Measurements from ENCODE around the gene UTS2R.
A peak's percentile ranks its signal among the peaks of the same experiment; 100 is the strongest.
"Not testable (repeated sequence)": the region's sequence is repeated elsewhere in the genome, so short reads cannot be mapped to it uniquely, and the experiment has no call there.

Gene UTS2R

GRCh38 chr17:82354804-82355308 is 16.7 kb upstream of the UTS2R start:
- DNase-seq (ENCODE audit: low read depth in 3 of 3): no peak

GRCh38 chr17:82355770-82356427 is 15.7 kb upstream of the UTS2R start:
- DNase-seq (ENCODE audit: low read depth in 3 of 3): no peak

GRCh38 chr17:82356845-82357355 is 14.7 kb upstream of the UTS2R start:
- no peak for DNase-seq (ENCODE audit: low read depth in 3 of 3)

- no peak for DNase-seq (ENCODE audit: low read depth in 3 of 3)
Measured at GRCh38 chr17:82357394-82357793, 14.2 kb upstream of the UTS2R start.

GRCh38 chr17:82358465-82359350 is 12.9 kb upstream of the UTS2R start, which contains the start of gene TEX19:
TSS of gene TEX19 (plus strand) at chr17:82359247. CDS start at chr17:82362151, 2,904 bp downstream.
- DNase-seq (ENCODE audit: low read depth in 3 of 3): no peak

GRCh38 chr17:82359451-82360074 is 12.0 kb upstream of the UTS2R start:
- DNase-seq (ENCODE audit: low read depth in 3 of 3): not testable (repeated sequence)

- DNase-seq (ENCODE audit: low read depth in 3 of 3): no peak
Measured at GRCh38 chr17:82361885-82362633, 9.5 kb upstream of the UTS2R start.

- no peak for DNase-seq (ENCODE audit: low read depth in 3 of 3)
Measured at GRCh38 chr17:82365606-82366295, 5.8 kb upstream of the UTS2R start.

GRCh38 chr17:82366749-82367148 is 4.8 kb upstream of the UTS2R start:
- DNase-seq (ENCODE audit: low read depth in 3 of 3): no peak

- no peak for DNase-seq (ENCODE audit: low read depth in 3 of 3)
Measured at GRCh38 chr17:82367724-82368524, 3.6 kb upstream of the UTS2R start.

- DNase-seq (ENCODE audit: low read depth in 3 of 3): no peak
Measured at GRCh38 chr17:82369211-82369610, 2.4 kb upstream of the UTS2R start.

GRCh38 chr17:82370471-82371332 is 863 bp upstream of the UTS2R start:
- DNase-seq (ENCODE audit: low read depth in 3 of 3): peak in 2 of 3 experiments; percentile 15 to 37

- DNase-seq (ENCODE audit: low read depth in 3 of 3): no peak
Measured at GRCh38 chr17:82372249-82373071, 895 bp downstream of the UTS2R start.

- not testable (repeated sequence) for DNase-seq (ENCODE audit: low read depth in 3 of 3)
Measured at GRCh38 chr17:82373072-82373452, 1.5 kb downstream of the UTS2R start.

GRCh38 chr17:82373731-82374625 is 2.4 kb downstream of the UTS2R start:
- DNase-seq (ENCODE audit: low read depth in 3 of 3): no peak

- DNase-seq (ENCODE audit: low read depth in 3 of 3): no peak
Measured at GRCh38 chr17:82374626-82375331, 3.2 kb downstream of the UTS2R start.

Data from stimulated activated CD4-positive, alpha-beta T cell treated with anti-CD3 and anti-CD28 coated beads, TNF-alpha, amount 100 ng/mL, for 24 hours (primary cell).